Neutrophil (primary cell): ENCODE data around the gene PRKG1.

Source experiments
- H3K27ac ChIP-seq: fragments of 200-600 bp; sonication (generic); 2 replicates; pipeline ENCODE4 v1.5.1; 2016; ENCODE audit warnings: mild to moderate bottlenecking, moderate library complexity
- H3K27me3 ChIP-seq: fragments of 200-600 bp; sonication (generic); 2 replicates; pipeline ENCODE4 v1.6.0; 2016; ENCODE audit warnings: mild to moderate bottlenecking
- H3K36me3 ChIP-seq: fragments of 200-600 bp; sonication (generic); 2 replicates; pipeline ENCODE4 v1.5.1; 2017
- H3K4me1 ChIP-seq, 2 experiments: fragments of 200-600 bp in 1 of 2; sonication (generic) in 1 of 2; 1 replicate in 1 of 2; 2 replicates in 1 of 2; pipeline versions ENCODE4 v1.5.1 to v1.6.1; 2013 to 2016; ENCODE audit warnings: low read depth in 1 of 2, low read length in 1 of 2, mild to moderate bottlenecking in 1 of 2, moderate library complexity in 1 of 2; ENCODE audit not compliant: control insufficient read depth in 1 of 2, insufficient read depth in 1 of 2
- H3K4me3 ChIP-seq, 2 experiments: fragments of 200-600 bp in 1 of 2; sonication (generic) in 1 of 2; 1 replicate in 1 of 2; 2 replicates in 1 of 2; pipeline ENCODE4 v1.5.1; 2013 to 2016; ENCODE audit warnings: low read depth in 1 of 2, low read length in 1 of 2, mild to moderate bottlenecking in 1 of 2, moderate library complexity in 1 of 2
- H3K9me3 ChIP-seq: fragments of 200-600 bp; sonication (generic); 2 replicates; pipeline ENCODE4 v1.5.1; 2016
- TF ChIP-seq, protein P1 (sequence below): fragments of 200-600 bp; sonication (generic); IDR thresholded peaks from 2 replicates; pipeline ENCODE4 v1.5.1; 2016; ENCODE audit warnings: antibody characterized with exemption

Gene PRKG1

DNA sequence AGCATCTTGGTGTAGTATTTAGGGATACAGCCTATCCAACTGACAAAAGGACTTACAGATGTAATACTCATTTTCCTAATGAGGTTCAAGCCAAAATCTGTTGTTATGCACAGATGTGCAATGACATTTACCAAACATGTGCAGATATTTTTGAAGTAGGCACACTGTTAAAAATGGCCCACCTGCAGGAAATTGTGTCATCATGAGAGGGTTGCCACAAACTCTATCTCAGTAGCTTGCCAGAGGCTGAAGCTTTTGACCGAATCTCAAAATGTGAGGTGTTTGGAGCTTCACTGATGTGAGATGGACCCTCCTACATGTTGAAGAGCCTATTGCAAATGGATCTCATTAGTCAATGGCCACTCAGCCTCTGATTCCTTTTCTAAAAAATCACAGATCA, 714.8 kb downstream of the PRKG1 start:
- no peak overlapping the region for H3K4me3 ChIP-seq
- no peaks in the 10 kb centered on the region for H3K36me3 ChIP-seq
- no peaks in the 10 kb centered on the region for H3K9me3 ChIP-seq
- no peak overlapping the region for H3K27ac ChIP-seq
- peaks cover 0 to 6% of the 10 kb centered on the region in 2 experiments for H3K4me1 ChIP-seq
- TF ChIP-seq, protein P1, sequence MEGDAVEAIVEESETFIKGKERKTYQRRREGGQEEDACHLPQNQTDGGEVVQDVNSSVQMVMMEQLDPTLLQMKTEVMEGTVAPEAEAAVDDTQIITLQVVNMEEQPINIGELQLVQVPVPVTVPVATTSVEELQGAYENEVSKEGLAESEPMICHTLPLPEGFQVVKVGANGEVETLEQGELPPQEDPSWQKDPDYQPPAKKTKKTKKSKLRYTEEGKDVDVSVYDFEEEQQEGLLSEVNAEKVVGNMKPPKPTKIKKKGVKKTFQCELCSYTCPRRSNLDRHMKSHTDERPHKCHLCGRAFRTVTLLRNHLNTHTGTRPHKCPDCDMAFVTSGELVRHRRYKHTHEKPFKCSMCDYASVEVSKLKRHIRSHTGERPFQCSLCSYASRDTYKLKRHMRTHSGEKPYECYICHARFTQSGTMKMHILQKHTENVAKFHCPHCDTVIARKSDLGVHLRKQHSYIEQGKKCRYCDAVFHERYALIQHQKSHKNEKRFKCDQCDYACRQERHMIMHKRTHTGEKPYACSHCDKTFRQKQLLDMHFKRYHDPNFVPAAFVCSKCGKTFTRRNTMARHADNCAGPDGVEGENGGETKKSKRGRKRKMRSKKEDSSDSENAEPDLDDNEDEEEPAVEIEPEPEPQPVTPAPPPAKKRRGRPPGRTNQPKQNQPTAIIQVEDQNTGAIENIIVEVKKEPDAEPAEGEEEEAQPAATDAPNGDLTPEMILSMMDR: no peak
- no peaks in the 10 kb centered on the region for H3K27me3 ChIP-seq

DNA sequence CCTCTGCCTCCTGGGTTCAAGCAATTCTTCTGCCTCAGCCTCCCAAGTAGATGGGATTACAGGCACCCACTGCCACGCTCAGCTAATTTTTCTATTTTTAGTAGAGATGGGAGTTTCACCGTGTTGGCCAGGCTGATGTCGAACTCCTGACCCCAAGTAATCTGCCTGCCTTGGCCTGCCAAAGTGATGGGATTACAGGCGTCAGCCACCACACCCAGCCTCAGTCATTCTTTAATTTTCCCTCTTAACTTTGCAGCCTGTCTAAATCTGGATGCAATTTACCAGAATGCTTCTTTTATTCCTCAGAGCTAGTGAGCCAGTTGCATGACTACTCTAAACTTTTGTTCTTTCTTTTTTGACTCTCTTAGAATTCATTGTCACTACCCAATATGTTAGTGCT, 715.6 kb downstream of the PRKG1 start:
- Histone ChIP-seq H3K4me3 (no peak overlapping the region), H3K27ac (no peak overlapping the region), H3K27me3 (no peaks in the 10 kb centered on the region), H3K4me1 (no peaks in the 10 kb centered on the region), H3K9me3 (no peaks in the 10 kb centered on the region), H3K36me3 (no peaks in the 10 kb centered on the region)
- TF ChIP-seq, protein P1: no peak

DNA sequence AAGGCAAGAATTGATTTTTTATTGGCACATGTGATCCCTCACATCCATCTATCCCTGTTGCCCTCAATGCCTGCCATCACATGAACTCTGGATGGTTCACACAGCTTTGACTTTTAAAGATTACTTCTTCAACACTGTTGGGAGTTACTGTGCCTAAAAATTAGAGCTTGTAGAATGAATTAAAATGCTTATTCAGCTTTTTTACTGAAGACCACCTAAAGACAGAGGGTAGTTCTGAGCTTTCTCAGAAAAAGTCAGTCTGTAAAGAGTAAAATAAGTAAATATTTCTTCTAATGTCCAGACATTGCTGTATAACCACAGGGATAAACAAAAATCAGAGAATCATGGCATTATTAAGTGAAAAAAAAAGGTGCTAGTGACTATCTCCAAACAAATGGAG, 718.4 kb downstream of the PRKG1 start:
- no peak overlapping the region for H3K4me3 ChIP-seq
- no peaks in the 10 kb centered on the region for H3K9me3 ChIP-seq
- no peak overlapping the region for H3K27ac ChIP-seq
- no peaks in the 10 kb centered on the region for H3K27me3 ChIP-seq
- TF ChIP-seq, protein P1: no peak
- H3K36me3 ChIP-seq: no peaks in the 10 kb centered on the region
- H3K4me1 ChIP-seq: no peaks in the 10 kb centered on the region

DNA sequence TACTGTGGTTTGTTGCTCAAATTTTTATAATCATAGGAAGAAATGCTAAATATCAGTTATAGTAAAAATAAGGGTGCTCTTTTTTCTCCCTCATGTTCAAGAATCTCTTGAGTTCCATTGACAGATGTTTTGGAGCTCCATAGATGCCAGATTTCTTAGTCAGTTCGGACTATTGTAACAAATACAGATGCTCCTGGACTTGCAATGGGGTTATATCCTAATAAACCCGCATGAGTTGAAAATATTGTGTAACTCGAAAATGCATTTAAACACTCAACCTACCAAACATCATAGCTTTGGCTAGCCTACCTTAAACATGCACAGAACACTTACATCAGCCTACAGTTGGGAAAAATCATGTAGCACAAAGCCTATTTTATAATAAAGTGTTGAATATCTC, 725.8 kb downstream of the PRKG1 start:
- TF ChIP-seq, protein P1: no peak
- no peaks in the 10 kb centered on the region for H3K4me1 ChIP-seq

DNA sequence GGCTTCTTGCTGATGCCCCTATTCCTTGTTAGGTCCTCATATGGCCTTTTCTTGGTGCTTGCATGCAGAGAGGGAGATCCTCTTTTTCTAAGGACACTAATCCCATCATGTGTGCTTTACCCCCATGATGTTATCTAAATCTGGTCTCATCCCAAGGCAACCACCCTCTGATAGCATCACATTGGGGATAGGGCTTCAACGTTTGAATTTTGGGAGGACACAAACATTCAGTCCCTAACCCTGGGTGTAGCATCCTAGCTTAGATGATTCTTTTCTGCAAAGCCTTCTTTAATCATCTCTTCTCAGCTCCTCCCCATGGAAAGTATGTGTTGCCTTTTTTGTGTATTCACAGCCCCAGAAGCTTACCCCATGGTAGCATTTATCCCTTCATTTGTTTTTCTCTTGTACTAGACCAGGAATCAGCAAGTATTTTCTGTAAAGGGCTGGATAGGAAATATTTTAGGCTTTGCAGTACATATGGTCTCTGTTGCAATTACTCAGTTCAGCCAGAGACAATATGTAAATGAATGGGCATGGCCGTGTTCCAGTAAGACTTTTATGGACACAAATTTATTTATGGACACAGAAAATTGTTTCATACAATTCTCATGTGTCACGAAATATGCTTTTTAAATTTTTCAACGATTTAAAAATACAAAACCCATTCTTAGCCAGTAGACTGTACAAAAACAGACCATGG, 726.6 kb downstream of the PRKG1 start:
- TF ChIP-seq, protein P1: no peak
- H3K4me1 ChIP-seq: no peaks in the 10 kb centered on the region
- no peak overlapping the region for H3K4me3 ChIP-seq
- H3K9me3 ChIP-seq: no peaks in the 10 kb centered on the region
- H3K27me3 ChIP-seq: no peaks in the 10 kb centered on the region
- no peak overlapping the region for H3K27ac ChIP-seq
- H3K36me3 ChIP-seq: no peaks in the 10 kb centered on the region

More for the DNA sequence above, 725.8 kb downstream of the PRKG1 start:
- Histone ChIP-seq H3K9me3 (no peaks in the 10 kb centered on the region), H3K27ac (no peak overlapping the region), H3K27me3 (no peaks in the 10 kb centered on the region), H3K4me3 (no peak overlapping the region), H3K36me3 (no peaks in the 10 kb centered on the region)
